ENCODE measurements around the gene PRRG2. TPM values are rescaled to one million over a fixed set of nuclear protein-coding genes. Genes with fewer than 3 reads are reported as not detected.

The PRRG2 gene
- total RNA-seq, 1 experiment from 2014 or later: 1.5 TPM

GRCh38 chr19:49573425-49573824, 7.7 kb upstream of the PRRG2 start:
- no peaks in the 10 kb centered on the region for H3K9me3 ChIP-seq (ENCODE audit: low read depth, low read length, poor library complexity, severe bottlenecking)
- POLR2A ChIA-PET (ENCODE audit: low non-redundant PET): interaction anchor here (0.5 kb wide), 1 partner anchor 23 kb away, joined by 8 read pairs; no protein-coding TSS in a partner anchor
- H3K36me3 ChIP-seq (ENCODE audit: insufficient read depth, low read length, poor library complexity, severe bottlenecking): peaks cover 26% of the 10 kb centered on the region
- H3K4me3 ChIP-seq (ENCODE audit: low read depth, low read length, poor library complexity, severe bottlenecking): no peak overlapping the region
- no peak for DNase-seq (ENCODE audit: low spot score)
- CTCF ChIA-PET: no interaction called here
- TF ChIP-seq CTCF (conservative IDR thresholded peaks at IDR 0.05; ENCODE audit: low read depth, low read length) (no peak), EZH2 (IDR thresholded peaks at IDR 0.05; ENCODE audit: borderline replicate concordance, low read depth, low read length, poor library complexity, severe bottlenecking) (no peak)
- intact Hi-C loops (cut with micrococcal nuclease; ENCODE audit: unreplicated experiment): loop anchor here (5.0 kb wide), 1 partner anchor 104 kb away; the partner anchor contains the start of gene PRMT1
- H3K4me1 ChIP-seq (ENCODE audit: insufficient read depth, low read length, poor library complexity, severe bottlenecking): peaks cover 24% of the 10 kb centered on the region
- no TSS peak for BruUV-seq (replicated peaks)
- no peaks in the 10 kb centered on the region for H3K27me3 ChIP-seq (replicated peaks; ENCODE audit: insufficient read depth, low read depth, low read length, poor library complexity)
- peak overlapping the region; percentile 47 for H3K27ac ChIP-seq (ENCODE audit: low read depth, low read length, poor library complexity, severe bottlenecking)

- Histone ChIP-seq H3K27ac (ENCODE audit: low read depth, low read length, poor library complexity, severe bottlenecking) (peak overlapping the region; percentile 55), H3K4me3 (ENCODE audit: low read depth, low read length, poor library complexity, severe bottlenecking) (no peak overlapping the region), H3K36me3 (ENCODE audit: insufficient read depth, low read length, poor library complexity, severe bottlenecking) (peaks cover 26% of the 10 kb centered on the region), H3K9me3 (ENCODE audit: low read depth, low read length, poor library complexity, severe bottlenecking) (no peaks in the 10 kb centered on the region), H3K27me3 (replicated peaks; ENCODE audit: insufficient read depth, low read depth, low read length, poor library complexity) (no peaks in the 10 kb centered on the region), H3K4me1 (ENCODE audit: insufficient read depth, low read length, poor library complexity, severe bottlenecking) (peaks cover 30% of the 10 kb centered on the region)
- CTCF ChIA-PET: interaction anchor here (0.6 kb wide), 1 partner anchor 95 kb away, joined by 5 read pairs; no protein-coding TSS in a partner anchor
- TF ChIP-seq CTCF (conservative IDR thresholded peaks at IDR 0.05; ENCODE audit: low read depth, low read length) (no peak), EZH2 (IDR thresholded peaks at IDR 0.05; ENCODE audit: borderline replicate concordance, low read depth, low read length, poor library complexity, severe bottlenecking) (no peak)
- POLR2A ChIA-PET (ENCODE audit: low non-redundant PET): interaction anchor here (0.7 kb wide), 1 partner anchor 19 kb away, joined by 3 read pairs; no protein-coding TSS in a partner anchor
- DNase-seq (ENCODE audit: low spot score): no peak
- BruUV-seq (replicated peaks): no TSS peak
- intact Hi-C loops (cut with micrococcal nuclease; ENCODE audit: unreplicated experiment): loop anchor here (5.0 kb wide), 1 partner anchor 103 kb away; the partner anchor contains the start of gene PRMT1
These were observed 6.8 kb upstream of the PRRG2 start for GRCh38 chr19:49574206-49574755.

- Histone ChIP-seq H3K27ac (ENCODE audit: low read depth, low read length, poor library complexity, severe bottlenecking) (peak overlapping the region; percentile 78), H3K9me3 (ENCODE audit: low read depth, low read length, poor library complexity, severe bottlenecking) (no peaks in the 10 kb centered on the region), H3K36me3 (ENCODE audit: insufficient read depth, low read length, poor library complexity, severe bottlenecking) (peaks cover 19% of the 10 kb centered on the region), H3K27me3 (replicated peaks; ENCODE audit: insufficient read depth, low read depth, low read length, poor library complexity) (no peaks in the 10 kb centered on the region), H3K4me1 (ENCODE audit: insufficient read depth, low read length, poor library complexity, severe bottlenecking) (peaks cover 18% of the 10 kb centered on the region), H3K4me3 (ENCODE audit: low read depth, low read length, poor library complexity, severe bottlenecking) (peak overlapping the region; percentile 85)
- no TSS peak for BruUV-seq (replicated peaks)
- TF ChIP-seq CTCF (conservative IDR thresholded peaks at IDR 0.05; ENCODE audit: low read depth, low read length) (no peak), EZH2 (IDR thresholded peaks at IDR 0.05; ENCODE audit: borderline replicate concordance, low read depth, low read length, poor library complexity, severe bottlenecking) (no peak)
- DNase-seq (ENCODE audit: low spot score): no peak
- CTCF ChIA-PET: interaction anchor here (0.6 to 1.3 kb wide), 2 partner anchors 9 to 77 kb away, joined by 4 to 9 read pairs; no protein-coding TSS in a partner anchor
- POLR2A ChIA-PET (ENCODE audit: low non-redundant PET): interaction anchor here (1.4 kb wide), 1 partner anchor 11 kb away, joined by 3 read pairs; no protein-coding TSS in a partner anchor
- intact Hi-C loops (cut with micrococcal nuclease; ENCODE audit: unreplicated experiment): no loop called here
These were observed 1.9 kb upstream of the PRRG2 start for GRCh38 chr19:49579193-49579592.
